Measurements from ENCODE around the gene UCMA.

- no peak for TF ChIP-seq CTCF (IDR thresholded peaks at IDR 0.05)
- TF ChIP-seq POLR2AphosphoS5 (IDR thresholded peaks at IDR 0.05) = no peak
- no peak for TF ChIP-seq POLR2A (IDR thresholded peaks at IDR 0.05)
These were observed 33.0 kb downstream of the UCMA start for GRCh38 chr10:13201132-13201531.
